Stomach (tissue), 9 donors: Measurements from ENCODE around the gene ARRDC2. TPM values are rescaled to one million over a fixed set of nuclear protein-coding genes. Genes with fewer than 3 reads are reported as not detected.
A peak's percentile ranks its signal among the peaks of the same experiment; 100 is the strongest.

Experiments
- DNase-seq, 2 donors: peaks; one replicate each; pipeline versions ENCODE4 v3.0.0 to v3.0.0-alpha.2; 2013 to 2019
- H3K27ac ChIP-seq, 5 donors: fragments of 200-600 bp in 4 of 5; sonication (generic) in 4 of 5; one replicate each; pipeline ENCODE4 v1.5.1; 2013 to 2019; ENCODE audit warnings: mild to moderate bottlenecking in 1 of 5, moderate library complexity in 1 of 5
- H3K27me3 ChIP-seq, 3 donors: fragments of 200-600 bp; sonication (generic); one replicate each; pipeline ENCODE4 v1.5.1; 2017 to 2019; ENCODE audit warnings: mixed run types in 1 of 3
- H3K36me3 ChIP-seq, 4 donors: fragments of 200-600 bp; sonication (generic); 1 replicate in 3 of 4; 2 replicates in 1 of 4; pipeline ENCODE4 v1.5.1; 2016 to 2019
- H3K4me1 ChIP-seq, 4 donors: fragments of 200-600 bp; sonication (generic); one replicate each; pipeline ENCODE4 v1.5.1; 2016 to 2019
- H3K4me3 ChIP-seq, 4 donors: fragments of 200-600 bp; sonication (generic) in 3 of 4; one replicate each; pipeline ENCODE4 v1.5.1; 2016 to 2019; ENCODE audit warnings: mild to moderate bottlenecking in 1 of 4
- H3K9me3 ChIP-seq, 4 donors: fragments of 200-600 bp; sonication (generic); one replicate each; pipeline ENCODE4 v1.5.1; 2016 to 2019
- CTCF ChIP-seq, 7 experiments: fragments of 450-650 bp in 4 of 7; fragments of 200-600 bp in 3 of 7; sonication (generic) in 3 of 7; IDR thresholded peaks; one replicate each; pipeline ENCODE4 v1.5.1; 2016 to 2019; ENCODE audit warnings: antibody characterized with exemption in 7 of 7, control low read depth in 2 of 7, mild to moderate bottlenecking in 1 of 7
- EP300 ChIP-seq: sonication (generic); formaldehyde crosslinking; IDR thresholded peaks from one replicate; pipeline ENCODE4 v1.6.1; 2017; ENCODE audit warnings: antibody characterized with exemption
- POLR2A ChIP-seq, 4 donors: fragments of 450-650 bp; IDR thresholded peaks; one replicate each; pipeline ENCODE4 v1.6.1; 2016; ENCODE audit warnings: antibody characterized with exemption in 4 of 4, control low read depth in 2 of 4, mild to moderate bottlenecking in 1 of 4, moderate library complexity in 1 of 4
- POLR2AphosphoS5 ChIP-seq, 3 donors: sonication (generic); formaldehyde crosslinking; IDR thresholded peaks; one replicate each; pipeline ENCODE4 v1.6.1; 2016; ENCODE audit warnings: antibody characterized with exemption in 3 of 3
- WGBS, 5 donors: extraction: QIAGEN DNeasy Blood & Tissue Kit in 3 of 5; methylation state at CpG; one replicate each; pipeline versions ENCODE4 v1.1.5 to v1.1.7; 2013 to 2018; 5-methylcytosine and 5-hydroxymethylcytosine counted together
- intact Hi-C: fragments of 100-400 bp; cut with DNase I; formaldehyde crosslinking; loops from one replicate; pipeline ENCODE4 v1.15.1; 2023; ENCODE audit warnings: low total_unique reads
- polyA plus RNA-seq, 3 donors: library from polyadenylated mRNA; stranded (reverse); fragments of 200-250 nt; gene quantifications; one replicate each; pipeline ENCODE4 v1.2.3, GENCODE V29; 2013
- total RNA-seq, 5 donors: library from RNA; depleted of rRNA; stranded (reverse); fragments of >200 nt; gene quantifications; one replicate each; pipeline versions ENCODE4 v1.1.0 to v1.2.3, GENCODE V29; 2014 to 2016
- donor health status: healthy with polysubstance abuse.
- donor health status: Bipolar disorder and iron deficiency.
- donor health status: healthy.

Gene ARRDC2
- total and polyA plus RNA-seq, 8 donors: 19.8 to 130 (median 36.3) TPM

GRCh38 chr19:18051887-18052286 lies 43.9 kb downstream of the ARRDC2 start:
- H3K27me3 ChIP-seq: peaks cover 0 to 5% (median 0%) of the 10 kb centered on the region in 3 donors
- intact Hi-C loops: no loop called here
- H3K4me1 ChIP-seq: peaks cover 24 to 42% (median 35%) of the 10 kb centered on the region in 4 donors
- peak overlapping the region; percentile 61 to 81 (median 70) for H3K27ac ChIP-seq
- TF ChIP-seq EP300: no peak
- TF ChIP-seq CTCF (IDR thresholded peaks at IDR 0.05): no peak
- TF ChIP-seq POLR2AphosphoS5 (IDR thresholded peaks at IDR 0.05): no peak
- no peak for TF ChIP-seq POLR2A (IDR thresholded peaks at IDR 0.05)
- WGBS, 5 donors: 6 to 39% (median 15%) methylated on average over 15 to 31 of the region's 31 CpGs
- peak in 1 of 2 donors; percentile 64 for DNase-seq
- no peaks in the 10 kb centered on the region for H3K9me3 ChIP-seq
- H3K4me3 ChIP-seq: peak overlapping the region; percentile 18 to 37 (median 29)
- H3K36me3 ChIP-seq: no peaks in the 10 kb centered on the region

- intact Hi-C loops: no loop called here
These were observed 45.7 kb downstream of the ARRDC2 start for GRCh38 chr19:18053576-18054219.

GRCh38 chr19:18055967-18056366 lies 48.0 kb downstream of the ARRDC2 start:
- Histone ChIP-seq H3K4me3 (no peak overlapping the region), H3K9me3 (no peaks in the 10 kb centered on the region), H3K27me3 (peaks cover 0 to 9% (median 5%) of the 10 kb centered on the region in 3 donors), H3K4me1 (peaks cover 26 to 35% (median 28%) of the 10 kb centered on the region in 4 donors), H3K36me3 (no peaks in the 10 kb centered on the region), H3K27ac (no peak overlapping the region)
- WGBS, 5 donors: 81 to 87% (median 86%) methylated on average over 5 of the region's 5 CpGs
- intact Hi-C loops: no loop called here
- no peak for DNase-seq
- TF ChIP-seq POLR2A (IDR thresholded peaks at IDR 0.05) (no peak), POLR2AphosphoS5 (IDR thresholded peaks at IDR 0.05) (no peak), CTCF (IDR thresholded peaks at IDR 0.05) (no peak), EP300 (no peak)

More at GRCh38 chr19:18053576-18054219, 45.7 kb downstream of the ARRDC2 start:
- Histone ChIP-seq H3K27ac (peak overlapping the region in 3 of 5 donors; percentile 20 to 75 (median 53)), H3K9me3 (no peaks in the 10 kb centered on the region), H3K36me3 (no peaks in the 10 kb centered on the region), H3K4me3 (no peak overlapping the region), H3K27me3 (peaks cover 0 to 5% (median 0%) of the 10 kb centered on the region in 3 donors), H3K4me1 (peaks cover 34 to 55% (median 46%) of the 10 kb centered on the region in 4 donors)
- no peak for TF ChIP-seq POLR2AphosphoS5 (IDR thresholded peaks at IDR 0.05)
- no peak for TF ChIP-seq EP300
- no peak for TF ChIP-seq CTCF (IDR thresholded peaks at IDR 0.05)
- TF ChIP-seq POLR2A (IDR thresholded peaks at IDR 0.05): no peak
- no peak for DNase-seq
- 55 to 65% (median 61%) methylated on average over 9 of the region's 9 CpGs for WGBS, 5 donors

- no peak for TF ChIP-seq EP300
- no peak for TF ChIP-seq CTCF (IDR thresholded peaks at IDR 0.05)
- no peak for TF ChIP-seq POLR2A (IDR thresholded peaks at IDR 0.05)
- TF ChIP-seq POLR2AphosphoS5 (IDR thresholded peaks at IDR 0.05): no peak
- Histone ChIP-seq H3K27ac (peak overlapping the region in 4 of 5 donors; percentile 75 to 87 (median 81)), H3K4me3 (no peak overlapping the region), H3K27me3 (peaks cover 0 to 9% (median 0%) of the 10 kb centered on the region in 3 donors), H3K4me1 (peaks cover 10 to 20% (median 14%) of the 10 kb centered on the region in 4 donors), H3K36me3 (no peaks in the 10 kb centered on the region), H3K9me3 (no peaks in the 10 kb centered on the region)
- peak in 1 of 2 donors; percentile 29 for DNase-seq
- WGBS, 5 donors: 53 to 74% (median 70%) methylated on average over 5 to 6 of the region's 6 CpGs
- intact Hi-C loops: no loop called here
These were observed 49.6 kb downstream of the ARRDC2 start for GRCh38 chr19:18057557-18057956.
